HG03060 (cell line): ENCODE data around the gene PHLDB2.

ENCODE experiments used
- ATAC-seq: cut with Tn5 transposase; IDR thresholded peaks from one replicate; pipeline ENCODE4 v1.9.1; 2021; ENCODE audit warnings: low read depth, moderate number of reproducible peaks; ENCODE audit not compliant: unreplicated experiment

PHLDB2 gene

DNA sequence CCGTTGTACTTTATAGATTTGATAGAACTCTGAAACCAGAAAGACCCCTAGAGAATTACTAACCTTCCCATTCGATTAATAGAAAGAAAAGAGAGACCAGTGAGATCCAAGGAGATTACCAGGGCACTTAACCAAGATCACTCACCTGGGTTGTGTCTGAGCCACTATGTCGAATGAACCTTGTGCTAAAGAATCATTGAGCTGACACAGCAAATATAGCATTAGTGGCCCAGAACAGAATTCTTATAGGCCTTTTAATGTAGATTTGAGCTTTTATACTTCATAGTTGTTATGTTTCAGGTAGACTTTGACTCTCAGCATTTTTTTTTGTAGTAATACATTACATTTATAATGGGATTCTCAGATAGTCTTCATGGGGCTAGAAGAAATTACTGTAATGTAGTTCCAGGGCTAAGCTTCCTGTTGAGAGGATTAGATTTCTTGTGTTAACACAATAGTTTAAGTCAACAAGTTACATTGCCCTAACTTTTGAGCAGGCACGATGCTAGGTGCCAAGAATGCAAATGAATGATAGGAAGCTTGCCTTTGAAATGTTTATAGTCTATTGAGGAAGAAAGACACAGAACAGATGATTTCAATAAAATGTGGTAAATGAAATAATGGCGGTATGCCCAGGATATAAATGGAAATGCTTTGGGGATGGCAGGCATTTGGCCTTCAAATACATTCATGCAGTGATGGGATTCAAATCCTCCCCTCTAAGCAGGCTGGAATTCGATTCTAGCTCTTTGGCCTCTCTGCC lies 95.3 kb downstream of the PHLDB2 start:
- no peak for ATAC-seq

DNA sequence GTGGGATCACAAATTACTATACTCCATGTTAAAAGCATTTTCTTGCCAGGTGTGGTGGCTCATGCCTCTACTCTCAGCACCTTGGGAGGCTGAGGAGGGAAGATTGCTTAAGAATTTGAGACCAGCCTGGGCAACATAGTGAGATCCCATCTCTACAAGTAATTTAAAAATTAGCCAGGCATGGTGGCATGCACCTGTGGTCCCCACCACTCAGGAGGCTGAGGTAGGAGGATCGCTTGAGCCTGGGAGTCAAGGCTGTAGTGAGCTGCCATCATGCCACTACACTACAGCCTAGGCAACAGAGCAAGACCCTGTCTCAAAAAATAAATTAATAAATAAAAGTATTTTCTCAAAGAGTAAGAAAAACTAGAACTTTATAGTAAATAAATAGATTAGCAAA lies 96.8 kb downstream of the PHLDB2 start:
- ATAC-seq, result no peak

DNA sequence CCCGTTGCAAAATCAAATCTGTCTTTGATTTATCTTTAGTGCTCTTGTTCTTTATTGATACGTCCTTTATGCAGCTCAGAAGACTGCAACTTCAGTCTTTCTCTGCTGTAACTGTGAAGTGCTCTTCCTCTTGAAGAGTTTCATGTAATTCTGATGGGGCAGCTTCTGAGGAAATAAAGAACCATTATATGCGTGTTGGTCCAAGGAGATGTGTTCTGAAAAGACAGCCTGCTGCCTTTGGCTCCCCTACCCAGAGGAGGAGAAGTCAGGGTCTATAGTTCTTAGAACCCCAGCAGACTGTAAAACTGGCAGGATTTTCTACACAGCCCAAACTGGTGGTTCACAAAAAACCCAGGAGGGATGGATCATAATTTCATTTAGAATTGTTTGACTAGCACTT lies 97.4 kb downstream of the PHLDB2 start:
- ATAC-seq, result no peak

DNA sequence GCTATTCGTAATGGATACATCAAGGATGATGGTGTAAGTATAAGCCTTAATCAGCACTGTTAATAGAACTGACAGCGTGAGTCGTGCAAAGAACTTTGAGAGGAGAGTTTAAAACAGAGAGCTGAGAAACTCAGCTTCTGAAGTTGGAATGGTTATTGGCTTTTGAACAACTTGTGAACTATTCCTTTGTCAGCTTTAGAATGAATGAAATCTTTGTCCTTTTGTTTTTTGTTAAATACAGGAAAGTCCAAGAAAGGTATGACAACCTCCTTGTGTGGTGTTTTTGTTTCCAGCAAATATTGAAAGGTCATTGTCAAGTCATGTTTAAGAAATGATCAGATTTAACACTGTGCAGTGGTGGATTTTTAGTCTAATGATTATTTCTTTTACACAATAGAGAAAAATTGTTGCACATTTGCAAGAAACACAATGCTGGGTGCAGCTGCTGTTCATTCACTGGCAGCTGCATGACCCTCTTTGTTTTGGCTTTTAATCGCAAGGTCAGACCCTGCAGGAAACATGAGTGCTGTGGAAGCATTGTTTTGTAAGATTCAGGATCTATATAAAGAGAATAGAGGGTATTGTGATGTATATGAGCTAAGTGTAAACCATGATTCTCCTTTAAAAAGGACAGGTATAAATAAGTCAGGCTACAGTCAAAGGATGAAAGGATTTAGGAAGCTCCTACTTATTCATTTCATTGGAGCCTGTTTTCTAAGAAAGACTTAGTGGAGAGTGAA lies 98.1 kb downstream of the PHLDB2 start:
- no peak for ATAC-seq

DNA sequence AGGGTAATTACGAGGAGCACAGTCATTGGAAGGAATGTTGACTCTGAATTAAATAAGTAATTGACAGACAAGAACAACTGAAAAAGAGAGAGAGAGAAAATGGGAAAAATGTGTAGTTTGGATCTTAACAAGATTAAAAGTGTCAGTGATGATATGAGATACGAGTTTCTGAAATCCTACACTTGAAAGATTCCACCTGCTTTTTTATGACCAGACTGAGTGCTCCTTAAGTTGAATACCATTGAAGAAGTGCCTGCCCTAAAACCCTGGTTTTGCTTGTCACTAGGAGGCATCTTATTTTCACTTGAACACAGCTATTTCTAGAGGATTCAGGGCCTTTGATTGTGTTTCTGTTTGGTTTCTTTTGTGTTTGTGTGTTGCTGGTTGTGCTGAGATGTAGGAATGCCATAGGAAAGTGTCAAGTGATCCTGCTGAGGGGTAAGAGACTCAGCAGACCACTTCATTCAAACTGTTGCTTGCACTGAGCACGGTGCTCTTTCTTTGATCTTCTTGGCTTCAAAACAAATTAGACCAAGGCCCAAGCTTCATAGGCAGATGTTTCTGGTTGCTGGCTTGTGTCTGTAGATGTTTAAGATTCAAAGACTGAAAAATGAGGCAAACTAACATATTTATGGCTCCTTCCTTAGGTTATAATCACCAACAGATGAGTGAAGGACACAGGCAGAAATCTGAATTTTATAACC lies 102.5 kb downstream of the PHLDB2 start:
- ATAC-seq, result no peak

DNA sequence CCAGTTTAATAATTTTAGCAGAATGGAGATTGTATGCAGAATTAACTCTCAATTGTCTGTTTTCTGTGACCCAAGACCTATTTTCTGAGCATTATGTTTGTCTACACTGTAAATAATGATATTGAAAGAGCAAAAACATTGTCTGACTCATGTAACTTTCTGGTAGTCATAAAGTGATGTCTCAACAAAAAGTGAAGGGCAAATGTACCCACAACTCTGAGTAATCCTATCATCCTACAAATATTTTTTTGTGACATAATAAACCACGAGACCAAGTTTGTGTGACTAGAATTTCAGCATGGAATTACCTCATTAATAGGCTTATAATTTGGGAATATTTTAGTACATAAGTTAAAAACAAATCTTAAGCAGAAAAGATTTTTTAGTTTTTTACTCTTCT lies 104.4 kb downstream of the PHLDB2 start:
- ATAC-seq, result no peak

DNA sequence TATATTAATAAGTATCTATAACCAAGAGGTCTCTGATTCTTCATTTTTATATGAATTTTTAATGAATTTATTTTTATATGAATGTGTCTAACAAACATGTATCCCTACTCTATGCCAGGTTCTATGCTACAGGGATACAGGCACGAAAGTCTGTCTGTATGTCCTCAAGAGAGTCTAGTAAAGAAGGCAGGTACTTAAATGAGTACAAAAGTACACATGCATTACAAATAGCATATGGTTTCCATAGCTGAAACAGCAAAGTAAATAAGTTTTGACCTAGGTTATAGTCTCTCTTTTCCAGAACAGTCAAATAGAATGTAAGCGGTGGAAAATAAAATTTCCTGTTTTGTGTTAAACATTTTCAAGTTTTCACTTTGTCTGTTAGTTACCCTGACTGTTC lies 106.4 kb downstream of the PHLDB2 start:
- ATAC-seq, result no peak

DNA sequence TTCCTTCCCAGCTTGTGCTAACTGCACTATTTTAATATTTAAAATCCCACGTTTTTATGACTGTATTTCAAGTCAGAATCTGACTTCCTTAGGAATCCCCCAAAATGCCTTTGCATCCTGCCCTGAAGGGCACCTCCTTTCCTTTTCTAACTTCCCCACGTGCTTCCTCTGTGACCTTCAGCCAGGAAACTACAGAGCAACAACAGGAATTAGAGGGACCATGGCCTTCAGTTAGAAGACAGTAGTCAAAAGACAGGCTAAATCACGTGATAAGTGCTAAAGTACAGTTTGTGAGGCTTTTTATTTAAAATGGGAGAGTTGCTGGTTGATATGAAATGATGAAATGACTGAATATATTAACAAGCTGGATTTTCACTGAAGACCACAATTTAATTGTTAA lies 108.0 kb downstream of the PHLDB2 start:
- no peak for ATAC-seq

DNA sequence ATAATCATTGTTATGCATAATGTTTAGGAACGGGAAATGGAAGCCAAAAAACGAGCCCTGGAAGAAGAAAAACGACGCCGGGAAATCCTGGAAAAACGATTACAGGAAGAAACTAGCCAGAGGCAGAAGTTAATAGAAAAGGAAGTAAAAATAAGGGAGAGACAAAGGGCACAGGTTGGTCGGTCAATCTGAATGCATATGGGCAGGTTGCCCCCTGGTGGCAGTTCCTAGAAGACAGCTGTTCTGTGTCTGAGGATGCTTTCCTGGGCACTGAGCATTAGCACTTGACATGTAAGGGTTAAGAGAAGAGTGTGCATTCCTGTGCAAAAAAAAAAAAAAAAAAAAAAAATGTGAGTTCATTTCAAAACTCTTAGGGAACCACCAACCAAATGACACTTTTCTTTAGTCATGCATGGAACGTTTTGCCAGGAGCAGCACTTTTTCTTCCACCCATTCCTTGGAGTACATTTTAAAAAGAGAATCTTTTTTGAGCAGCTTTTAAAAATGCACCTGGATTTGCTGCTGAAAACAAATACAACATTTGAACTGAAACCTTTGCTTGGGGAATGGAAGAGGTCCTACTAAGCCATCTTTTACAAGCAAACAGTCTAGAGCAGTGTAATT lies 108.7 kb downstream of the PHLDB2 start:
- ATAC-seq, result peak; percentile 81

DNA sequence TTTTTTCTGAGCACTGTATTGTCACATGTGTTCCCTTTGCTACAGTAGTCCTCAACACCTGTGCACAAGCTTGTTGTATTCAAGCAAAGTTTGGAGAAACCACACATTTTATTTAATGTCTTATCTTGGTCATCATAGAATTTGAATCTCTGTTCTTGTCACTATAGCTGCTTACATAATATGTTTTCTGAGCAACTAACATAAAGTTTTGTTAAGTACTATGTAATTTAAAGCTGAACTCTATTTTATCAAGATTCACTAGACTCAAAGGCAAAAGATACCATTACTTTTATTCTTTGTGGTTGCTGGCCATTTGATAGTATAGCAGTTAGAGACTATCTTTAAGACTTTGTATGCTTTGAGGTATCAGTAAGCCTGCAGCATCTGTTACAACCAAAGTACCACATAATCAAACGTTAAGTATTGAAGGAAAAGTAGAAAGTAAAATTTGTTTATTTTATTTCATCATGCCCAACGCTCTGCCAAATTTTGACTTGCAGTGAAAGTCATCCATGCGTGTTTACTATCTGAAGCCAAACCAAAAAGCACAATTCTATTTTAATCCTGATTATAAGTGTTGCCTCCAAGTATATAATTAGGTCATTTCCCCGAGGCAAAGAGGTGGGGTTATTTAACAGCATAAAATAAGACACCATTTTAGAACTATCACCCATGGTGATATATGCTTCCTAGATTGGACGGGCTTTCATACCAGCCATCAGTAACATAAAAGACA lies 109.4 kb downstream of the PHLDB2 start:
- no peak for ATAC-seq

DNA sequence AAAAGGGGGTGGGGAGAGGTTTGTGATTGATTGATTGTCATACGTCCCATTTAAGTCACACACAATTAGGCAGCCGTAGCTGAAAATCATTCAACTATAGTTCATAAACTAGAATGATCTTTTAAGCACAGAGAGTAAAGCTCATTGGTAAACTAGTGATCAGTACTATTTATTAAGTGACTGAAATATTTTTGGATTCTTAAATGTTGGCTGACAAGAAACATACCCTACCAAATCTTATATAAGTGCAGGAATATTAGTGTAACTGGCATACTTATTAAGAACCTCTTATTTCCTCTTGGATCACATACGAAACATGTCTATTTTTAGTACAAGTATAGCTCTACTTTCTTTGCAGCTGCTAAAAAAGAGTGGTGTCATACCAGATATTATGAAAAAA lies 111.3 kb downstream of the PHLDB2 start:
- ATAC-seq, result no peak

DNA sequence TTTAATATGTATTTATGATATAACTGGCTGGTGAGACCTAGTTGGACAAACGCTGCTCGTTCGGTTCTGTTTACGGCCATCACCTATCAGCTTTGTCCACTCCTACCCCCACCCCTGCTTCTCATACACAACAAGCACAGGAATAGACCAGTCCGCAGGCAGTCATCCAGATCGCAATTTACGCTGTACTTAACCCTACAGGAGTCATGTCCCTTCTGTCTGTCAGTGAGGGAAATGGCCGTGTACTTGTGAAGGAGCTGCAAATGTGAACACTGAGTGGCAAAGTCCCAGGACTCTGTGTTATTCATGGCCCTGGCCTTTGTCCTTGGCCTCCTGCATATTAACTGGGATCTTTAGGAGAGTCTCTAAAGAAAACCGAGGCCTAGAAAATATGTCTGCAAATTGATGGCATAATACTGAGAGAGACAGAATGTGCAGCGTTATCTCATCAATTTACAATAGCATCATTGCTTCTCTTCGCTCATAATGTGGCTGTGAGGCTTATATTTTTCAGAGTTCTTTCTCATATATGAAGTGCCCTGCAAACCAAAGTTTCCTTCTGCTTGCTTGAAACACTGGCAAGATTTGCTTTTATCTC lies 112.6 kb downstream of the PHLDB2 start:
- ATAC-seq, result no peak

DNA sequence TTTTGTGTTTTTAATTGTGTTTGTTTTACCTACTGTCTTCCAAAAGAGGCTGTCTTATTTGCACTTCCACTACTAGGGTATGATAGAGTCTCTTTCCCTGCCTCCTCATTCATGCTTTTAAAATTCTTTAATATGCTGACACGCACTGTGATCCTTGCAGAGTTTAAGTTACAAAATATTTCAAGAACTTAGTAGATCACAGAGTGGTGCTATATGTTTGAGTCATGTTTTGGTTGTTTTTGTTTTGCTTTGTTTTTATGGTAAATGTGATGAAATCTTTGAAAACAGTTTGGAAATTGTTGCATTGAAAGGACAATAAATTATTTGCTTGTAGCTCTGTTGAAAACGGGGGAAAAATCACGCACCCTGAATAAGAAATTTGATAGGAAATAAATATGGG lies 113.8 kb downstream of the PHLDB2 start:
- no peak for ATAC-seq

DNA sequence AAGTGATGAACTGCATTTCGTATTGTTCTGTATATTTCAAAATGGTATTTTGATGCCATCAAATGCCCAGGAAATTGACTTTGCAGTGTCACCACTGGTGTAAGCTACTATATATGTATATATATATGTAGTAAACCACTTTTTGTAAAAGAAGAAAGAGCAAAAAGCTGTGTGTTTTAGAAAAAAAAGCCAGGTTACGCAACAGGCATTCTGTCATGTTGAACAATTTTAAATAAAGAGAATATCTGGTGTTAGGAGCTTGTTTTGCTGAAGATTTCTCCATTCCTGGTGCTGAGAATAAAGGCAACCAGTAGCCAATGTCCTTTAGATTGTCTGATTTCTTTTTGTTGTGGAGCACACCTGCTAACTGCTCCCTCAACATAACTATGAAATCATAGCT lies 116.1 kb downstream of the PHLDB2 start:
- ATAC-seq, result no peak

DNA sequence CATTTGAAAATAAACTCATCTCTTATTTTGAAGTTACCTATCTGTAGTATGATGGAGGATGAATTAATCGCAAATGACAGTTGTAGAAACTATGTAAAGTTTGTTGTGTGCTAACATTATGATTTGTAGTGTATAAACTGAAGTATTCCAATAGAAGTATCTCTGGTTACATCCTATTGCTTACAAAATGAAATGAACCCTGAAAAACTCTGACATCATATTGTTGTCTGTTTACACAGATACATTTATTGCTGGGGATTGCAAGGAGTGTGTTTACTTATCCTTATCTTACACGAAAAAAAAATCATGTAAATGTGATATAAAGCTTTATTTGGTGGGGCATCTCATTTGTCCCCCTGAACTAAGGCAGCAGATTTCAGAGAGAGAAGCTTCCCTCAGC lies 117.2 kb downstream of the PHLDB2 start:
- ATAC-seq, result no peak

DNA sequence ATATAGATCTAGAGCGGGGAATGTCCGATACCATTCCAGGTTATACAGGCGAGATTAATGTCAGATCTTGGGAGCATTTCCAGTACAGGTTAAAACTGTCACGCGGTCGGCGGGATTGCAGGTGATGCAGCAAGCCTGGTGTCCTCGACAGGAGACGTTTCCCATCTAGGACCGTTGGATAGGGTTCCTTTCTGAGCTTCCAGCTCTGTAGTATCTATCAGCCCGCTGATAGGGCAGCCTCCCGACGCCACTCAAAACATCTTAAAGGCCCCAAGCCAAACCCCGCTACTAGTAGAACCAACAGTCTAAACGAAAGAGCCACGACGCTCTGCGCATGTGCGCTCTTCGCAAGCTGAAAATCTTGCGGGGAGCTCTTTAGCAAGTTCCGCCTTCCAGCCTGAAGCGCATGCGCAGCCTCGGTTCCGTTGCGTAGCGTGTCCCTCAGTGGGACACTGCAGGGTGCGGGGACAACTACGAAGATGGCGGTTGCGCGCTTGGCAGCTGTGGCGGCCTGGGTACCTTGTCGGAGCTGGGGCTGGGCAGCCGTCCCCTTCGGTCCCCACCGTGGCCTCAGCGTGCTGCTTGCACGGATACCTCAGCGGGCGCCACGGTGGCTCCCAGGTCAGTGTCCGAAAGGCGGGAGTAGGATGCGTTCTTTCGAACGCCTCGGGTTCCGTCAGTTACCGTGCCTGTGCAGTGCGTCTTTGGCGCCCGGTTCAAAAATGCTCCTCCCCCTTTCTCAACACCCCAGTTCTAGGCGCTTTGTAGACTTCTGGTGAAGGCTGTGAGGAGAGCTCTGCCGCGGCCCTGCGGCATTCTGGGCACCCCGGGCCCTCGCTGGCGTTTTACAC lies 119.7 kb downstream of the PHLDB2 start, which contains the start of gene ABHD10:
TSS of gene ABHD10 (plus strand) at position 444 of the 851 bp plus-strand sequence. CDS start at position 480, 36 bp downstream.
- ATAC-seq, result peak; percentile 84

DNA sequence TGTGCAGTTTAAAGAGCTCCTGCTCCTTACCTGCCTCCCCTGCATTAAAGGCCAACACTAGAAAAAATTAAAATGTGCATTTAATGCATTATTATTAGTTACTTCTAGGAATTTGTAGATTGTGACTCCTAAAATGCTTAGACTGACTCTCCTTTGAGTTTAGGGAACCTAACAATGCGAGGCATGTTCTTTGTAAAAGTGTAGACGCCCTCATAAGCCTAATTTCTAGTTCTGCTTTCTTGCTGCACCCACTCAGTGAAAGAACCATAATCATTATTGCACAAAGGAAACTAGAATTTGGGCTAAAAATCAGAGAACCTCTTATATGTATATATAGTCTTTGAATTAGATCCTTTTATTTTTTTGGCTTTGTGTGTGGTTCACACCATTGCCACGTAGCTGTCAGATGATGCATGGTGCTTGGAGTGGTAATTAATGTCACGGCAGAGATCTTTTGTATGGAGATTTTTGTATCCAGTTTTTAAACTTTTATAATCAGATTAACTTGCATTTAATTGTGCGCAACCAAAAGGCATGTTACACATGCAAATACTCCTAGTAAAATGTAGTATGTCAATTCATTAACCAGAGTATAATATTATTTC lies 120.5 kb downstream of the PHLDB2 start:
- ATAC-seq, result peak; percentile 27

DNA sequence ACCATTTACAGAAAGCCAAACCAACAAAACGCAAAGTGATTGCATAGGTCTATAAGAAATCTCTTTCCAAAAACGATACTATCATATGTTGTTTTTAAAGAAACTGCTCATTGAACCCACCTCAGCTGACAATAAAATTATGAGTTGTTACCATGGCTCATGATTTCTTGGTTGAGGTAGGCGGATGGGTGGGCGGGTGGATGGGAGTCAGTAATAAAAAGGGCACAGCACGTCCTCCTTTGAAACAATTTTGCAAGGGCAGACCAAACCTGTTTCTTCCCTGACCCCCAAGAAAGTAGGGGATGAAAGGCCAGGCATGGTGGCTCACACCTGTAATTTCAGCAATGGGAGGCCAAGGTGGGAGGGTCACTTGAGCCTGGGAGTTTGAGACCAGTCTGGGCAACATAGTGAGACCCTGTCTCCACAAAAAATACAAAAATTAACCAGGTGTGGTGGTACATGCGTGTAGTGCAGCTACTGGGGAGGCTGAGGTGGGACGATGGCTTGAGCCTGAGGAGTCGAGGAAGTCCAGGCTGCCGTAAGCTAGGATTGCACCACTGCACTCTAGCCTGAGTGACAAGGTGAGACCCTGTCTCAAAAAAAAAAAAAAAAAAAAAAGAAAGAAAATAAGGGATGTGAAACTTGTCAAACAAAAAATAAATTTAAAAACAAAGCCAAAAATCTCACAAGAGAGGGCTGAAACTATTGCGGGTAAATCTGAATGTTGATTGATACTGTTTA lies 121.8 kb downstream of the PHLDB2 start:
- ATAC-seq, result no peak
